Psoas muscle (tissue), 7 donors: Measurements from ENCODE around the gene MTMR2. TPM values are rescaled to one million over a fixed set of nuclear protein-coding genes. Genes with fewer than 3 reads are reported as not detected.

Experiments used
- polyA plus RNA-seq, 3 donors: library from polyadenylated mRNA; stranded (reverse); fragments of 200-250 nt; gene quantifications; one replicate each; pipeline ENCODE4 v1.2.3, GENCODE V29; 2013
- total RNA-seq, 4 donors: library from RNA; stranded (reverse); fragmentation: NEBNext Ultra II Directional in 2 of 4; extraction: Animal tissue kit (Norgen Biotek cat#: 25700) in 2 of 4; gene quantifications; one replicate each; pipeline versions ENCODE4 v1.2.1 to v1.2.4, GENCODE V29; 2021 to 2023
- donor health status: healthy with polysubstance abuse.
- donor health status: DM: no; HTN: no; CAD: no; lungs with moderate emphysema.
- donor health status: Bipolar disorder and iron deficiency.
- donor health status: healthy.
- donor health status: DM: no; HTN: no; CAD: no.
- donor health status: DM: no; HTN: no; CAD: no.
- donor health status: DM: yes; HTN: yes; CAD: no.

The MTMR2 gene
- total and polyA plus RNA-seq, 7 donors: 5.4 to 9.9 (median 7.7) TPM

Other genes with a start within 250 kb of the MTMR2 start
- gene FAM76B, start 134.3 kb downstream of the MTMR2 start, total RNA-seq: 1 to 10 TPM; 5.8 to 9.4 (median 6.0) TPM
- 1 to 10 TPM; 4.0 to 5.9 (median 4.4) TPM for gene FAM76B, start 134.3 kb downstream of the MTMR2 start, polyA plus RNA-seq
- 10 to 100 TPM; 13.6 to 27.1 (median 15.7) TPM for gene CEP57, start 133.6 kb downstream of the MTMR2 start, total RNA-seq
- 10 to 100 TPM in 1 of 3 donors, 1 to 10 TPM in 2; 7.7 to 15.8 (median 7.9) TPM for gene CEP57, start 133.6 kb downstream of the MTMR2 start, polyA plus RNA-seq